ENCODE data around the gene ITPK1.
"Not testable (repeated sequence)": the region's sequence is repeated elsewhere in the genome, so short reads cannot be mapped to it uniquely, and the experiment has no call there.

The ITPK1 gene

GRCh38 chr14:93063393-93063792 lies 52.3 kb downstream of the ITPK1 start:
- H4K20me1 ChIP-seq (ENCODE audit: insufficient read depth) = no peaks in the 10 kb centered on the region
- H3K4me1 ChIP-seq (ENCODE audit: low read depth, poor library complexity, severe bottlenecking) = peaks cover 22% of the 10 kb centered on the region
- TF ChIP-seq, protein P1, sequence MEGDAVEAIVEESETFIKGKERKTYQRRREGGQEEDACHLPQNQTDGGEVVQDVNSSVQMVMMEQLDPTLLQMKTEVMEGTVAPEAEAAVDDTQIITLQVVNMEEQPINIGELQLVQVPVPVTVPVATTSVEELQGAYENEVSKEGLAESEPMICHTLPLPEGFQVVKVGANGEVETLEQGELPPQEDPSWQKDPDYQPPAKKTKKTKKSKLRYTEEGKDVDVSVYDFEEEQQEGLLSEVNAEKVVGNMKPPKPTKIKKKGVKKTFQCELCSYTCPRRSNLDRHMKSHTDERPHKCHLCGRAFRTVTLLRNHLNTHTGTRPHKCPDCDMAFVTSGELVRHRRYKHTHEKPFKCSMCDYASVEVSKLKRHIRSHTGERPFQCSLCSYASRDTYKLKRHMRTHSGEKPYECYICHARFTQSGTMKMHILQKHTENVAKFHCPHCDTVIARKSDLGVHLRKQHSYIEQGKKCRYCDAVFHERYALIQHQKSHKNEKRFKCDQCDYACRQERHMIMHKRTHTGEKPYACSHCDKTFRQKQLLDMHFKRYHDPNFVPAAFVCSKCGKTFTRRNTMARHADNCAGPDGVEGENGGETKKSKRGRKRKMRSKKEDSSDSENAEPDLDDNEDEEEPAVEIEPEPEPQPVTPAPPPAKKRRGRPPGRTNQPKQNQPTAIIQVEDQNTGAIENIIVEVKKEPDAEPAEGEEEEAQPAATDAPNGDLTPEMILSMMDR (conservative IDR thresholded peaks at IDR 0.05; ENCODE audit: low read depth, low read length) = no peak
- H3K36me3 ChIP-seq (ENCODE audit: insufficient read depth) = no peaks in the 10 kb centered on the region
- no peak overlapping the region for H3K4me3 ChIP-seq (IDR thresholded peaks at IDR 0.05; ENCODE audit: insufficient read depth, low read depth, low read length)
- no peak overlapping the region for H3K27ac ChIP-seq
- H3K27me3 ChIP-seq (ENCODE audit: insufficient read depth, low read depth) = no peaks in the 10 kb centered on the region
- H3K79me2 ChIP-seq (ENCODE audit: insufficient read depth, low read depth) = no peaks in the 10 kb centered on the region
- no peak overlapping the region for H3K9ac ChIP-seq
- H2AFZ ChIP-seq (ENCODE audit: low read depth) = no peak overlapping the region
- H3K4me2 ChIP-seq = no peak overlapping the region

GRCh38 chr14:93062890-93063289 lies 52.8 kb downstream of the ITPK1 start:
- Histone ChIP-seq H3K4me3 (IDR thresholded peaks at IDR 0.05; ENCODE audit: insufficient read depth, low read depth, low read length) (no peak overlapping the region), H2AFZ (ENCODE audit: low read depth) (no peak overlapping the region), H3K27ac (no peak overlapping the region), H3K9ac (no peak overlapping the region), H3K4me2 (no peak overlapping the region), H3K27me3 (ENCODE audit: insufficient read depth, low read depth) (no peaks in the 10 kb centered on the region), H3K36me3 (ENCODE audit: insufficient read depth) (no peaks in the 10 kb centered on the region), H4K20me1 (ENCODE audit: insufficient read depth) (no peaks in the 10 kb centered on the region), H3K79me2 (ENCODE audit: insufficient read depth, low read depth) (no peaks in the 10 kb centered on the region), H3K4me1 (ENCODE audit: low read depth, poor library complexity, severe bottlenecking) (peaks cover 22% of the 10 kb centered on the region)
- TF ChIP-seq, protein P1 (conservative IDR thresholded peaks at IDR 0.05; ENCODE audit: low read depth, low read length) = no peak

DNA sequence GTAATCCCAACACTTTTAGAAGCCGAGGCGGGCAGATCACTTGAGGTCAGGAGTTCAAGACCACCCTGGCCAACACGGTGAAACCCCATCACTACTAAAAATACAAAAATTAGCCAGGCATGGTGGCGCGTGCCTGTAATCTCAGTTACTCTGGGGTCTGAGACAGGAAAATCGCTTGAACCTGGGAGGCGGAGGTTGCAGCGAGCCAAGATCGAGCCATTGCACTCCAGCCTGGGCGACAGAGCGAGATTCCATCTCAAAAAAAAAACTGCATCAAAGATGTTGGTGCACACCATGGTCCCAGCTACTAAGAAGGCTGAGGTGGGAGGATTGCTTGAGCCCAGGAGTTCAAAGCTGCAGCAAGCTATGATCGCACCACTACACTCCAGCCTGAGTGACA lies 53.7 kb downstream of the ITPK1 start:
- H3K4me1 ChIP-seq (ENCODE audit: low read depth, poor library complexity, severe bottlenecking) = peaks cover 21% of the 10 kb centered on the region
- not testable (repeated sequence) for H2AFZ ChIP-seq (ENCODE audit: low read depth); H3K4me3 ChIP-seq (IDR thresholded peaks at IDR 0.05; ENCODE audit: insufficient read depth, low read depth, low read length); H3K27me3 ChIP-seq (ENCODE audit: insufficient read depth, low read depth); H3K4me2 ChIP-seq; H3K27ac ChIP-seq; H3K9ac ChIP-seq; H4K20me1 ChIP-seq (ENCODE audit: insufficient read depth); H3K36me3 ChIP-seq (ENCODE audit: insufficient read depth); H3K79me2 ChIP-seq (ENCODE audit: insufficient read depth, low read depth)

- no peak overlapping the region for H3K4me3 ChIP-seq (IDR thresholded peaks at IDR 0.05; ENCODE audit: insufficient read depth, low read depth, low read length)
These were observed 54.2 kb downstream of the ITPK1 start for GRCh38 chr14:93061380-93062012.

GRCh38 chr14:93060841-93061240 lies 54.9 kb downstream of the ITPK1 start:
- Histone ChIP-seq H4K20me1 (ENCODE audit: insufficient read depth) (no peaks in the 10 kb centered on the region), H3K36me3 (ENCODE audit: insufficient read depth) (no peaks in the 10 kb centered on the region), H3K27ac (no peak overlapping the region), H3K27me3 (ENCODE audit: insufficient read depth, low read depth) (no peaks in the 10 kb centered on the region), H3K4me3 (IDR thresholded peaks at IDR 0.05; ENCODE audit: insufficient read depth, low read depth, low read length) (no peak overlapping the region), H3K4me2 (no peak overlapping the region), H3K4me1 (ENCODE audit: low read depth, poor library complexity, severe bottlenecking) (peaks cover 21% of the 10 kb centered on the region), H2AFZ (ENCODE audit: low read depth) (no peak overlapping the region), H3K9ac (no peak overlapping the region), H3K79me2 (ENCODE audit: insufficient read depth, low read depth) (no peaks in the 10 kb centered on the region)
- TF ChIP-seq, protein P1 (conservative IDR thresholded peaks at IDR 0.05; ENCODE audit: low read depth, low read length) = no peak

More at GRCh38 chr14:93061380-93062012, 54.2 kb downstream of the ITPK1 start:
- Histone ChIP-seq H4K20me1 (ENCODE audit: insufficient read depth) (no peaks in the 10 kb centered on the region), H3K36me3 (ENCODE audit: insufficient read depth) (no peaks in the 10 kb centered on the region), H3K9ac (no peak overlapping the region), H3K4me1 (ENCODE audit: low read depth, poor library complexity, severe bottlenecking) (peaks cover 21% of the 10 kb centered on the region), H3K27me3 (ENCODE audit: insufficient read depth, low read depth) (no peaks in the 10 kb centered on the region), H3K4me2 (no peak overlapping the region), H3K27ac (no peak overlapping the region), H3K79me2 (ENCODE audit: insufficient read depth, low read depth) (no peaks in the 10 kb centered on the region), H2AFZ (ENCODE audit: low read depth) (no peak overlapping the region)
- TF ChIP-seq, protein P1 (conservative IDR thresholded peaks at IDR 0.05; ENCODE audit: low read depth, low read length) = no peak

Data from KMS-11 (cell line).